NK-92 treated with Interleukin-12 subunit alpha and Interleukin-12 subunit beta, amount 100 ng/mL, for 24 hours (cell line): ENCODE data around the gene XKR7.
"Not testable (repeated sequence)": the region's sequence is repeated elsewhere in the genome, so short reads cannot be mapped to it uniquely, and the experiment has no call there.

ENCODE experiments used
- DNase-seq: peaks from one replicate; lab custom pipeline; 2025; lab: John Stamatoyannopoulos, UW

Gene XKR7, protein sequence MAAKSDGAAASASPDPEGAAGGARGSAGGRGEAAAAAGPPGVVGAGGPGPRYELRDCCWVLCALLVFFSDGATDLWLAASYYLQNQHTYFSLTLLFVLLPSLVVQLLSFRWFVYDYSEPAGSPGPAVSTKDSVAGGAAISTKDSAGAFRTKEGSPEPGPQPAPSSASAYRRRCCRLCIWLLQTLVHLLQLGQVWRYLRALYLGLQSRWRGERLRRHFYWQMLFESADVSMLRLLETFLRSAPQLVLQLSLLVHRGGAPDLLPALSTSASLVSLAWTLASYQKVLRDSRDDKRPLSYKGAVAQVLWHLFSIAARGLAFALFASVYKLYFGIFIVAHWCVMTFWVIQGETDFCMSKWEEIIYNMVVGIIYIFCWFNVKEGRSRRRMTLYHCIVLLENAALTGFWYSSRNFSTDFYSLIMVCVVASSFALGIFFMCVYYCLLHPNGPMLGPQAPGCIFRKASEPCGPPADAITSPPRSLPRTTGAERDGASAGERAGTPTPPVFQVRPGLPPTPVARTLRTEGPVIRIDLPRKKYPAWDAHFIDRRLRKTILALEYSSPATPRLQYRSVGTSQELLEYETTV

DNA sequence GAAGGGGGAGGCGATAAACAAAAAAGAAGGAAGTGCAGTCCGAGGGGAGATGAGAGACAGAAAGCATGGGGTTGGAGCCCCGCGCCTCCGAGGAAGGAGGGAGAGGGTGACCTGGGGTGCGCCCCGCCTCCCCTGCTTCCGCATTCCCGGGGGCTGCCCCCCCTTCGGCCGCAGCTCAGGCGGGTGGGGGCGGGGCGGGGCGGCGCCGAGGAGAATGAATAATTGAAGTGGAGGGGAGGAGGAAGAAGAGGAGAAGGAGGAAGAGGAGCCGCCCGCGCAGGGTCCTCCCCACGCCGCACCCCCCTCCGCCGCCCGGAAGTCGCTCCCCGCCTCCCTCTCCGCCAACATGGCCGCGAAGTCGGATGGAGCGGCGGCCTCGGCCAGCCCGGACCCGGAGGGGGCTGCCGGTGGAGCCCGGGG, at the start of gene XKR7:
Gene XKR7 (plus strand): TSS at position 322 of the 420 bp plus-strand sequence. CDS start 25 bp downstream, at position 347.
- DNase-seq: no peak

DNA sequence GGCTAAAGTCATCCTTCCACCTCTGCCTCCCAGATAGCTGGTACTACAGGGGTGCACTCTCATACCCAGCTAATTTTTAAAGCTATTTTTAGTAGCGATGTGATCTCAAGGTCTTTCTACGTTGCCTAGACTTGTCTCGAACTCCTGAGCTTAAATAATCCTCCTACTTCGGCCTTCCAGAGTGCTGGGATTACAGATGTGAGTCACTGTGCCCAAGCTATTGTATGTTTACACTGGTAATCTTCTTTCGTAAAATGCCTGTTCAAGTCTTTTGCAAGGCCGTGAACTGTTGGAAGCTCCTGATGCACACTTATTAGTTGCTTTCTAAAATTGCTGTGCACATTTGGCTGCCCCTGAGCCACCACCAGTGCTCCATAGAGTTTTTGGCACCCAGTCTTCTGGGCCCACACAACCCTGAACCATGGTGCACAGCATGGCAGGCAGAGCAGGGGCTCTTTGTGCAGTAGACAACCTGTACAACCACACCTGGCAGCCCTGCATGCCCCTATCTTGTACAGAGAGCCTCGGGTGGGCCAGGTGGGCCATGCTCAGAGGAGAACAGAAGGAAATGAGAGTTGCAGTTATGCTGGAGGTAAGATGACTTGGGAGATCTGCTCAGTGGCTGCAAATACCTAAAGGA, 49.4 kb upstream of the XKR7 start:
- no peak for DNase-seq

DNA sequence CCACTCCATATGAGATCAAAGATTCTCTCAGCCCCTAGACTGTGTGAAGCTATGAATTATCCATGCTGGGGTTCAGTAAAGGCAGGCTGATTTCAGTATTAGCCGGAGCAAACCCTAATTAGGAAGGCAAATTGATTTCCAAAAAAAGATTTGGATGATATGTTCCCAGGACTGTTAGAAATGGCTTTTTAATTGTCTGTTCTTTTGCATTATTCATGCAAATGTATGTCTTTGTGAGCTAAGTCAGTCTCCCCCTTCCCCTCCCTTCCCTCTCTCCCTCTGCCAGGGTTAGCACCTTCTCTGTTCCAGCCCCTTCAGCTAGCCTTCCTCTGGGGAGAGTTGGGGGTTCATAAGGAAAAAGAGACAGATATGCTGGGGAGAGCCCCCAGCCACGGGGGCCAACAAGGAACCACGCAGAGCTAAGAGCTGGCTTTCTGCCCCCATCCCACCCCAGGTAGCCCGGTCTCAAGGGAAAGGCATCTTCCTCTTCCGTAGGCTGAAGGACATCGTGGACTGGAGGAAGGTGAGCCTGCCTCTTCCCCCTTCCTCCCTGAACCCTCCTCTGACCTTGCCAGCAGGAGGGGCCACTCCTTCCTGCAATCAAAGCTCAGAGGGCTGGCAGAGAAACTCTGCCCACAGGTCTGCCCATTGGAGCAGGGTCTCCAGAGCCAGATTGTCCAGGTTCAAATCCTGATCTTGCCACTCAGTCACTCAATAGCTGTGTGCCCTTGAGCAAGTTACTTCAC, 48.4 kb upstream of the XKR7 start:
- DNase-seq: no peak

DNA sequence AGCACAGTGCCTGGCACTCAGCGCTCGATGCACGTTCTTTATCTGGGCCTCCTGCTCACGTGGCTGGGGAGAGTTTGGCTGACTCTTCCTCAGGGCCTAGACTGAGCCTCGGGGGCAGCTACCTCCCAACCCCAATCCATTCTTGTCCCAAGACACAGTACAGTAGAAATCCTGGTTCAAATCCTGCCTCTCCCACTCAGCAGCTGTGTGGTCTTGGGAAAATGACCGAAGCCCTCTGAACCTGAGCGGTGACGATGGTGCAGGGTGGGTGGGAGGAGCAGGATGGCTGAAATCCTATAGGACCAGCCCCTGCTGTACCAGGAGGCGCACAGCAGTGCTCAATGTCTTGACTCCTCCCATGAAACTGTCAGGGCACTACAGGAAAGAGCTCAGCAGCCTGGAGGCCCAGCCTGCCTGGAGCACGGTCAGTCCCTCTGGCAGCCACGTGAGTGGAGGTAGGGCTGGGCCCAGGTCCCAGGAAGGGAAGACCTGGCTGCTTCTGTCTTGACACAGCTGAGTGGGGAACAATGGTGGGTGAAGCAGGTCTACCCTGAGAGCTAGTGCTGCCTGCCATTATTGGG, 47.6 kb upstream of the XKR7 start:
- no peak for DNase-seq

DNA sequence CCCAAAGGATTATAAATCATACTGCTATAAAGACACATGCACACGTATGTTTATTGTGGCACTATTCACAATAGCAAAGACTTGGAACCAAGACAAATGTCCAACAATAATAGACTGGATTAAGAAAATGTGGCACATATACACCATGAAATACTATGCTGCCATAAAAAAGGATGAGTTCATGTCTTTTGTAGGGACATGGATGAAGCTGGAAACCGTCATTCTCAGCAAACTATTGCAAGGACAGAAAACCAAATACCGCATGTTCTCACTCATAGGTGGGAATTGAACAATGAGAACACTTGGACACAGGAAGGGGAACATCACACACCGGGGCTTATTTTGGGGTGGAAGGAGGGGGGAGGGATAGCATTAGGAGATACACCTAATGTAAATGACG, 46.5 kb upstream of the XKR7 start:
- DNase-seq: not testable (repeated sequence)

DNA sequence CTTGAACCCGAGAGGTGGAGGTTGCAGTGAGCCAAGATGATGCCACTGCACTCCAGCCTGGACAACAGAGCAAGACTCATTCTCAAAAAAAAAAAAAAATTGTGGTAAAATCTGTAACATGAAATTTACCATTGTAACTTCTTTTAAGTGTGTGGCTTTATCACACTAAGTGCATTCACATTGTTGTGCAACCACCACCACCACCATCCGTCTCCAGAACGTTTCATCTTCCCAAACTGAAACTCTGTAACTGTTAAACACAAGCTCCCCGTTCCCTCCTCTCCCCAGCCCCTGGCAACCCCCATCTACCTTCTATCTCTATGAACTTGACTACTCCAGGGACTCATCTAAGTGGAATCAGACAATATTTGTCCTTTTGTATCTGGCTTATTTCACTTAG, 45.8 kb upstream of the XKR7 start:
- DNase-seq: no peak

DNA sequence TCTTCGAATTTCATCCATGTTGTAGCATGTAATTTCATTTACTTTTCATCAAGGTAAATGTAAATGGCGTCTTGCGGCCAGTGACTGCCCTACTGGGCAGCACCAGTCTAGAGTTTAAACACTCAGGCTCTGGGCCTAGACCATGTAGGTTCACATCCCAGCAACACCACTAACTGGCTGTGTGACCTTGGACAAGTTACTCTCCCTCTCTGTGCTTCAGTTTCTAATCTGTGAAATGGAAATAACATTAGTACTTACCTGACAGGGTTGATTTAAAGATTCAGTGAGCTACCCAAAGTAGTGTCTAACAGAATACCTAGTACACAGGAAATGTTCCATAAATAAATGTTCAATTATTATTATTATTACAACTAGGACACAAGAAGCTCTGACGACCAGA, 45.4 kb upstream of the XKR7 start:
- no peak for DNase-seq

DNA sequence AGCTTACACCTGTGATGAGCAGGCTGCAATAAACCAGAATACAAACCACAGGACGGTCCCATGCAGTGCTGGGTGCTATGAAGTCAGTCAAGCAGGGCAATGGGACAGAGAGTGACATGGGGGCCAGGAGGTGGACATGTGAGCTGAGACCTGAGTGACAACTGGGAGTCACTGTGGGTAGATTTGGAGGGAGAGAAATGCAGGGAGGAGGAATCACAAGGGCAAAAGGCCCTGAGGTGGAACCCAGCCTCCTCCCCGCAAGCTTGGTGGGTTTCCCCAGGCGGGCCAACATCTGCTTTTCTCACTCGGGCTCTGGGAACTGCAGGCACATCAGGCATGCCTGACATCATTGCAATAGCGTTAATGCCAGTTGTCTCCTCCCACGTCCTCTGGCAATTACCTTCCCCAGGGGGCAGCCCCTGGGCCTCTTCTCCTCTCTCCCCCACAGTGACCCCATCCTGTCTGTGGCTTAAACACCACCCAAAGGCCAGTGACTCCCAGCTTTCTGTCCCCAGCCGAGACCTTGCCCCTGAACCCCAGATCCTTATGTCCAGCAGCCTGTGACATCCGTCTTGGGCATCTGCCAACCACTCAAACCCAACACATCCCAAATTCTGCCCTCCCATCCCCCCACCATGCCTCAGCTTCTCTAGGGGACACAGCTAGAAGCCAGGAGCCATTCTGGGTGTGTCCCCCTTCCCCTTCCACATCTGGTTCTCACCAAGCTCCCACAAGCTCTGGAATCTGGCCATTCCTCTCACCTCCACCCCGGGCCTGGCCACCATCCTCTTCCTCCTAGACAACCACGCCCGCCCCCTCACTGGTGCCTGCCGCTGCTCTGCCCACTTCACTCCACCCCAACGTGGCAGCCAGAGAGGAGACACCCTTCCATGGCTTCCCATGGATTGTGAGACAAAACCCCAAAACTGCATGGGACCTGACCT, 44.3 kb upstream of the XKR7 start:
- no peak for DNase-seq

DNA sequence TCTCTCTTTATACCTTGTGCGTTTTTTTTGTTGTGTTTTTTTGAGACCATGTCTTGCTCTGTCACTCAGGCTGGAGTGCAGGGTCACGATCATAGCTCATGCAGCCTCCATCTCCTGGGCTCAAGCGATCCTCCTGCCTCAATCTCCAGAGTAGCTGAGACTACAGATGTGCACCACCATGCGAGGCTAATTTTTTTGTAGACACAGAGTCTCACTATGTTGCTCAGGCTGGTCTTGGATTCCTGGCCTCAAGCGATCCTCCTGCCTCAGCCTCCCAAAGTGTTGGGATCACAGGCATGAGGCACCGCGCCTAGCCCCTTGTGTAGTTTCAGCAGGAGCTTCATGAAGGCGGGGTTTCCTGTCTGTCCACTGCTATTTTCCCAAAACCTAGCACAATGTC, 43.4 kb upstream of the XKR7 start:
- no peak for DNase-seq

DNA sequence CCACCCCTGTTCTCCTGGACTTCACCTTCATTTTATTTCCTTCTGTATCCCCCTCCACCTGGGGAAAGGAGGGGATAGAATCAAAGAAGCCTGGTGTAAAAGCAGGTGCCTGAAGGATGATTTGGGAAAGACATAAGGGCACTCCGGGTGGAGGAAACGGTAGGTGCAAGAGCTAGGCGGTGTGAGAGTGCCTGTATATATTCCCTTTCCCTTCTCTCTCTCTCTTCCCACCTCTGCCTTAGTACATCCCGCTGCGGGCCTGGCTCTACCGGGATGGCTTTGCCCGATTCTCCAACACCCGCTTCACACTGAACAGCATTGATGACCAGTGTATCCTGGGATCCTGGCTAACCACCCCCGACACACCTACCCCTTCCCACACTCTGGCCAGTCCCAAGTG, 42.3 kb upstream of the XKR7 start:
- no peak for DNase-seq

DNA sequence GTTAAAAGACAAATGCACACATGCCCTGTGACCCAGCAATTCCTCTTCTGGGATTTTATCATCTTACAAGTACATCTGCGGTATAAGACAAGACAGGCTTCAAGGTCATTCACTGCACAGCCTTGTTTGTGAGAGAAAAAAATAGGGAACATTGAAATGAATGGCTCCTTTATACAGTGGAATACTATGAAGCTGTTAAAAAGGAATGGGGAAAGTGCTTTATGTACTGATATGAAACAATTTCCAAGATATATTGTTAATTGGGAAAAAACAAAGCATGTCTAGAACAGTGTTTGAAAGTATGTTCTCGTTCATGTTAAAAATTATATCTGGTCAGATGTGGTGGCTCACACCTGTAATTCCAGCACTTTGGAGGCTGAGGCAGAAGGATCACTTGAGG, 41.5 kb upstream of the XKR7 start:
- no peak for DNase-seq

DNA sequence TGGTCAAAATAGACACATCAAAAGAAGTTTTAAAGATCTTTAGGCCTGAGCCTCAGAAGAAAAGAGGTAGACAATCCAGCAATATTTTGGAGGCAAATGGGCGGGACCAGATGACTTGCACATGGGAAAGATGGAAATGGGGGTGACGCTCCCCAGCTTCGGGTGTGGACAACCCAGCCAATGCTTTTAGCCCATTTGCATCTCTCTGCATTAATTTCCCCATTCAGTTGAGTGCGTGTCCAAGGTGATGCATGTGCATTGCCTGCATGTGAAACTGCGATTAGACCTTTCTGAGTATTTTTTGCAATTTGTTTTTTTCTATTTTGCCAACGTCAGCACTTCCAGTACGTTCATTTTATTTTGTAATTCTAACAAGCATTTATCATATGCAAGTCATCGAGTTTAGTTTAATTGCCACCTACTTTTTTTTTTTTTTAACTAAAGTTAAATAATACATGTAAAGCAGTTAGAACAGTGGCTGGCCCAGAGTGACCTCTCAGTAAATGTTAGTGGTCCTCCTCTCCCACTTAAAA, 40.3 kb upstream of the XKR7 start:
- no peak for DNase-seq

DNA sequence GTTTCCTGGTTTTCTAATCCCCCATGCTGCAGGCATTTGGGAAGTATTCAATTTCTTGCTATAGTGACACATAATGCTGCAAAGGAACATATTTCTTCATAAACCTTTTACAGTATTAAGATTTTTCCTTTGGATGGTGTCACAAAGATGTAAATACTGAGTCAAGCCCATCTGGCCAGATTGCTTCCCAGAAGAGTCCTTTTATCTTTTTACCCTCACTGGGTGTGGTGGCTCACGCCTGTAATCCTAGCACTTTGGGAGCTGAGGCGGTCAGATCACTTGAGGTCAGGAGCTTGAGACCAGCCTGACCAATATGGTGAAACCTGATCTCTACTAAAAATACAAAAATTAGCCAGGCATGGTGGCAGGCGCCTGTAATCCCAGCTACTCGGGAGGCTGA, 38.3 kb upstream of the XKR7 start:
- not testable (repeated sequence) for DNase-seq

DNA sequence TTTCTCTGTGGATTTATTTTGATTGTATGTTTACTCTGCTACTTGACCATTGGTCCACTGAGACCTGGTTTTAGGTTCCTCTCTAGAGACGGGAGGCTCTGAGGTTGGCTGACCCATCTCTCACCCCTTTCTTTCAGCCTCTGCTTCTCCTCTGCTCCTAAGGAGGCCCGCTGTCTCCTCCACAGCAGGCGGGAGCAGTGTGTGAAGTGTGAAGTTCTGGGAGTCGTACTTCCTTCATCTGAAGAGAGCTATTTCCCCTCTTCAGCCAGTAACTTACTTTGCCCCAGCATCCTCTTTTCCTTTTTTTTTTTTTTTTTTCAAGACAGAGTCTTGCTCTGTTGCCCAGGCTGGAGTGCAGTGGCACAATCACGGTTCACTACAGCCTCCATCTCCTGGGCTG, 37.2 kb upstream of the XKR7 start:
- DNase-seq: no peak

DNA sequence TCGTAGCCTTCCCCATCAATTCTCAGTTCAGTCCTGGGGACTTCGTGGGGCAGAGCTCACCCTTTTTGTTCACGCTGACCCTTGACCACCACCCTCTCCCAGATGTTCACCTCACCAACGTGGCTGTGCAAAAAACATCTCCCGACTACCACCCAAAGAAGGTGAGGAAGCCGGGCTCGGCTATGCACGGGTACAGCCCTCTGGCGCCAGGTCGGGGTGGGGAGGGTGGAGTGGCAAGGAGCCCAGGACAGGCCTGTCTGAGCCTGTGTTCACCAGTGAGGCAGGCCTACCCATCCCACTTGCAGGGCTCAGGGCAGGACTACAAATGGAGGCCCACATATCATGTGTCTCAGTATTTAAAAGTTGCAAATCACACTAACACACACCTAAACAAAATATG, 34.3 kb upstream of the XKR7 start:
- DNase-seq: no peak

DNA sequence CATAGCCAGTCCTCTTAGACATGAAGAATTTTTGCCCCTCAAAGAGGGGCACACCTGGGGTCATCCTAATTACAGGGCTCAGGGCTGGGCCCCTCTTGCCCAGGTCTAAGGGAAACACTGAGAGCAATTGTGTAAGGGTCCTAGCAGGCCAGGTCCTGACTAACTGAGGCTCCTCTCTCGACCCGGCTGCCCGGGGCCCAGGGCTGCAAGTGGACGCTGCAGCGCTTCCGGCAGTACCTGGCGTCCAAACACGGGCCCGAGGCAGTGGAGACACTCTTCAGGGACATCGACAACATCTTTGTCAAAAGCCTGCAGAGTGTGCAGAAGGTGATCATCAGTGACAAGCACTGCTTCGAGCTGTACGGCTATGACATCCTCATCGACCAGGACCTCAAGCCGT, 33.5 kb upstream of the XKR7 start:
- DNase-seq: no peak

DNA sequence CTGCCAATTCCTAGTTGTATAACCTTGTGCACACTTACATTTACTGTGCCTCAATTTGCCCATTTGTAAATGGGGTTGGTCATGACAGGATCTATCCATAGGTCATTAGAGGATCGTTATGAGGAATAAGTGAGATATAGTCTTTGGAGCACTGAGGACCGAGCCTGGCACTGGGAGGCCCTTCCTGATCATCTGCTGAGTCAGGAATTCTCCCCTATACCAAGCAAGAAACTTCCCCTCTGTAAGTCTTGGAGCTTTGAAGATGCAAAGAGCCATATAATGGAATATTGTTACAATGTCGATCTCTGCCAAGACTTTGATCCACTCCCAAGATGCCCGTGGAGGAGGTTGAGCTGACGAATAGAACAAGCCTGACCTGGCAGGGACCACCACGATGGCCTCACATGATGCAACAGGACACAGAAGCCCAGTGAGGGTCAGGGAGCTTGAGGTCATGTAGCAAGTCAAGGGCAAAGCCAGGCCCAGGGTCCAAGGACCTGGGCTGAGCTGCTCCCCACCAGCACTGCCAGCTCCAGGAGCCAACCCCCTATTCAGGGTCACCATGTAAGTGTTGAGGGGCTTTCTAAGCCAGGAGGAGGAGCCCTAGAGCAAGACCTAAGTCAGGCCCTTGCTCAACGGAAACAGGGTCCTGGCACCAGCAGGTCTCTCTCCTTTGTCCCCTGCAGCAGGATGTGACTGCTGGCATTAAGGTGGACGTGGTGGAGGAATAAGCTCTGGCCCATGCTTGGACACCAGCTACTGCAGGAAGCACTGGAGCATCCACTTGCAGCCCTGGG, 32.8 kb upstream of the XKR7 start:
- no peak for DNase-seq

DNA sequence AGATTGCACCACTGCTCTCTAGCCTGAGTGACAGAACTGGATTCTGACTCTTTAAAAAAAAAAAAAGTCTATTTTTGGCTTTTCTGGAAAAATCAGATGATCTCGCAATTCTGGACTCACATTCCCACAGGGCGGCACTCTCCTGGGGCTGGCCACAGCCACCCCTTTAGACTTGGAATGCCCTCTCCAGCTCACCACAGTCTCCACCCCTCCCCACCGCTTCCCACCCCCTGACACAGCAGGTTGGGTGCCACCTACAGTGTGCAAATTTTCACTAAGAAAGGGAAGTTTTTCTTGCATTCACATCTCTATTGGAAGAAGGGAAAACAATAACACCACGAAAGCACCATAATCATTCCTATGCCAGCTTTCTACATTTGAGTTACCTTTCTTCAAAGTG, 31.5 kb upstream of the XKR7 start:
- no peak for DNase-seq

DNA sequence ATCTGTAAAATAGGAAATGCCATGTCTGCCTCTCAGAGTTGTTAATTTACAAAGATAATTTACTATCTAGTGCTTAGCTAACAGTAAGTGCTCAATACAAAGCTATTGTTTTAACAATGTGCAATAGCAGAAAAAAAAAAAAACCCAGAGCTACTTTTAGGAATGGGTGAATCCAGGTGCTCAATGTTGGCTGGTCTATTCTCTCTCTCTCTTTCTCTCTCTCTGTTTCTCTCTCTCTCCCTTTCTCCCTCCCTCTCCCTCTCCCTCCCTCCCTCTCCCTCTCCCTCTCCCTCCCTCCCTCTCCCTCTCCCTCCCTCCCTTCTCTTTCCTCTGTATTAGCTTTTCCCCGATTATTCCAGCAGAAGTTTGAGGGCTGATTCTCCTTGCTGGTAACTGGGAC, 30.1 kb upstream of the XKR7 start:
- DNase-seq: no peak

DNA sequence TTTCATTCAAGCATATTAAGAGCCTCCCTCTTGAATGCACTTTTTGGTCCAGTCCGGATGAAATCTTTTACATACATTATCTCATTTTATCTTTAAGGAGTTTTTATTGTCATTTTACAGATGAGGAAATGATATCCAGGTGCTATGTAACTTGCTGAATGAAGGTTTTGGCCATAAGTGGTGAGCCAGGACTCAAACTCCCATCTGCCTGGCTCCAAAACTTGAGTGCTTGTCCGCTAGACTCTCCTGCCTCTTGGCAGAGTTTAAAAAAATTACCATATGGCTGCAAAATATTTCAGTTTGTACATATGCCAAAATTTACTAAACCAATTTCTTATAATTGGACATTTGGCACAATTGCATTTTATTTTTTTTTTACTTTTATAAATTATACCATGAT, 28.3 kb upstream of the XKR7 start:
- no peak for DNase-seq
